ENCODE results near the gene PHAF1. TPM values are rescaled to one million over a fixed set of nuclear protein-coding genes. Genes with fewer than 3 reads are reported as not detected.

The PHAF1 gene
- total and polyA plus RNA-seq, 2 of the 13 experiments (the other 11 are each of a cell fraction or from before 2014, with no cell fraction given), result 48.3 to 174 TPM

GRCh38 chr16:67164599-67165061 lies 54.9 kb downstream of the PHAF1 start, which contains the start of gene HSF4 (continued):
- TF ChIP-seq GPBP1L1 (CRISPR knock-in tag; IDR thresholded peaks at IDR 0.05), result no peak
- TF ChIP-seq ZNF597 (CRISPR knock-in tag; IDR thresholded peaks at IDR 0.05), result 0 out of 2 replicates have a peak, but pooled peaks have one; percentile 40
- peak; percentile 38; the same call in 1 of the 2 replicates for TF ChIP-seq MNT (IDR thresholded peaks at IDR 0.05)
- TF ChIP-seq WIZ (CRISPR knock-in tag; IDR thresholded peaks at IDR 0.05), result no peak
- no peak; the same call in 1 of the 2 replicates for TF ChIP-seq ZNF746 (CRISPR knock-in tag; IDR thresholded peaks at IDR 0.05)
- TF ChIP-seq TFDP2 (CRISPR knock-in tag; IDR thresholded peaks at IDR 0.05), result peak; percentile 95
- TF ChIP-seq ZNF614 (CRISPR knock-in tag; IDR thresholded peaks at IDR 0.05; ENCODE audit: borderline replicate concordance), result peak; percentile 65; the same call in 1 of the 2 replicates
- no peak for TF ChIP-seq KLF13 (CRISPR knock-in tag; IDR thresholded peaks at IDR 0.05)
- TF ChIP-seq HIVEP1 (CRISPR knock-in tag; IDR thresholded peaks at IDR 0.05), result no peak; the same call in 1 of the 2 replicates
- no peak for TF ChIP-seq TCF7L2 (IDR thresholded peaks at IDR 0.05; ENCODE audit: low read depth, low read length)
- peak; percentile 93 for TF ChIP-seq BHLHE40 (IDR thresholded peaks at IDR 0.05; ENCODE audit: low read length)

Measured in HepG2 (cell line).